ENCODE measurements around the gene LRRTM2.

LRRTM2 gene

DNA sequence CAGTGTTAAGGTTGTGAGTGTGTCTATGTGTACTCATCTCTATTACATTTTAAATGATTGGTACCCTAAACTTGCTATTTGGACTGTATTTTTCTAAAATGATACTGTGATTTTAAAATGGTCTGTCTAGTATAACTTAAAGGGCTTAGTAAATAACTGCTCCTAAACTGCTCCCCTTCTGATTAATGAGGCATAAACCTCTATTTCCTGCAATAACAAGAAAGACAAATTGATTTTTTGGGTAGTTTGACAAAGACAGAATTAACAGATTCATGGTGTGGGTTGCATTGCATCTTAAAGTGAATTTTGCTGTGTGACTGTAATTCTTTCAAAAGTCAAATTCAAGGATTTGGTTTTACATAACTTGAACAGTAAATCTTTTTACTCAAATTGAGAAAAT, 8.1 kb upstream of the LRRTM2 start:
- DNase-seq (ENCODE audit: low read depth), result no peak

DNA sequence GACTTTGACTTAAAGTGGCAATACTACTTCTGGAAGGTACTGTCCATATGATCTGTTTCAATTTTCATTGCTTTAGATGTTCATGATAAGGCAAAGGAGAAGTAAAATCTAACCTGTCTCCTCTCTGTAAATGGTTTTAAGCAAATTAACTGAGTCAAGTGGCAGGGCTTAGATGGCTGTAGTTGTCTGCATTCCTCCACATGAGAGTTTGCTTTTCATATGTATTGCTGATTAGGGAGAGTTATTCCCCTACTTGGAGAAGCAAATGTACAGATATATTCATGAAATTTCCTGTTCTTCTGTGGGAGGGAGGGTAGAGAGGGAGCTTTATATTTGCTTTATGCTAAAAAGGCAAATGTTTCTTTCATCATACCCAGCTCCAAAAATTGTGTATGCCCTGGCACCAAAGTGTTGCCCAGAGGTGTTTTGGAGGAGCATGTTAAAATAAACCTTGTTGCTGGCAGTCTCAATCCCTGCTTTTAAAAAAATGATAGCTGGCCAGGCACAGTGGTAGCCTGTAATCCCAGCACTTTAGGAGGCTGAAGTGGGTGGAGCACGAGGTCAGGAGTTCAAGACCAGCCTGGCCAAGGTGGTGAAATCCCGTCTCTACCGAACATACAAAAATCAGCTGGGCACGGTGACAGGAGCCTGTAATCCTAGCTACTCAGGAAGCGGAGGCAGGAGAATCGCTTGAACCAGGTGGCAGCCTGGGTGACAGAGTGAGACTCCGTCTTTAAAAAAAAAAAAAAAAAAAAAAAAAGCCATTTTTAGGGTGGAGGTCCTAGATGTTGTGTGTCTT, 3.5 kb upstream of the LRRTM2 start:
- no peak for DNase-seq (ENCODE audit: low read depth)

DNA sequence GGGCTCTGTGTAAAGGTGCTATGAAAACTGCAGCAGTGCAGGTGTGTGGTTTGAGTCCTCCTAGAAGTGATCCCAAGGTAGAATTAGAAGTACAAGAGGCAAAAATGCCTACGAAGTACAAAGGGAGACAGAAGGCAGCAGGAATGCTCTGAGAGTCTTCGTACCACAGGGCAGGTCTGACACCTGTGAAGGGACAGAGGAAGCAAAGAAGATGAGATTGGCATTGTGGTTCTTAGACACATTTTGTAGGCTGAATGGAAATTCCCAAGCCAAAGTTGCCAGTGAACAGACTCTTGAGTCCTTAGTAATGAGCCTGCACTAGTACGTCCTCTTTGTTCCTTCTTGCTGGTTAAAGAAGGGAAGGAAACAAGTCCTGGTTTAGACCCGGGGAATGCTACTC, 1.7 kb upstream of the LRRTM2 start:
- DNase-seq (ENCODE audit: low read depth), result no peak

DNA sequence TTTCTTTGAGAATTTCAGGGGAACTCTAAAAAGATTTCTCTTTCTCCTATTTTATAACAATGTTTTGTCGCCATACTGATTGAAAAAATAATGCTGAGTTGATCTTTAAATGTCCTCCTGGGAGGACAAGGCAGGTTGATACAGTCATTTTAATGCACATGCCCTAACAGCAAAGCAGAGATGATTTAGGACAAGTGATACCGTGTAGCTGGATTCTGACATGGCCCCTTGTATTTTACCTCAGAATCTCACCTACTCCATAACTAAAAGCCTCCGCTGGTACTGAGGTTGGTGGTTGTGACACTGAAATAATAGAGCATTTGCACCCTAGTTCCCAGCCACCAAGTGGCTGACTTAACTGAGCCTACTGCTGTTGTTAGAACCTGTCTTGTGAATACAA, 811 bp upstream of the LRRTM2 start:
- no peak for DNase-seq (ENCODE audit: low read depth)

DNA sequence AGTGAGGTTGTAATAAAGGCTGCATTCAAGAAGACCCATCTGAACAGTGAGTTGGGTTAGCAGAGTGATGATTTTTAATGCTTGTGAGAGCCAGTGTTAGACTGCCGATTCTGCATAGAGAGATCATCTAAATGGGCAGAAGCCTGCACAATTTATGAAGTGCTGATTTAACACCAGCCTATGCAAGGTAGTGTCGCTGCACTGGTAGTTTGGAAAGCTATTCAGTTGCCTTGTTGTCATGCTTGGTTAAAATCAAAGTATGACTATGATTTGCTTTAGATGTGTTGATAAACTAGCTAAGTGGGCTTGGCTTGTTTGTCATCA, 379 bp upstream of the LRRTM2 start:
- DNase-seq (ENCODE audit: low read depth), result no peak

DNA sequence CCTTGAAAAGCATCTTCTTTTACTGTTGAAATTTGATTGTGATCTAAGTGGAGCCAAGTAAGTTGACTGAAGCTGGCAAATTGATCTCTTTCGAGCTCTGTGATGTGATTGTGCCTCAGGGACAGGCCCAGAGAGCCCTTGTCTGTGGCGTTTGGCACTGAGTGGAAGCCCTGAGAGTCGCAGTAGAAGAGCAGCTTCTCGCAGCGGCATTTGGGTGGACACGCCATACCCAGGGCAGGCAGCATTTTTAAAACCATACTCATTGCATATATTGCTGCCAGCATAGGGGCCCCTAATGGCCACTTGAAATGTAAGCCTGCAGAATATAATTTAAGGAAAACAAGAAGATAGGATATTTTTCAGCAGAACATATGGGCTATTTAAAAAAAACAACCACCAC, 894 bp downstream of the LRRTM2 start:
- peak; percentile 45 for DNase-seq (ENCODE audit: low read depth)

DNA sequence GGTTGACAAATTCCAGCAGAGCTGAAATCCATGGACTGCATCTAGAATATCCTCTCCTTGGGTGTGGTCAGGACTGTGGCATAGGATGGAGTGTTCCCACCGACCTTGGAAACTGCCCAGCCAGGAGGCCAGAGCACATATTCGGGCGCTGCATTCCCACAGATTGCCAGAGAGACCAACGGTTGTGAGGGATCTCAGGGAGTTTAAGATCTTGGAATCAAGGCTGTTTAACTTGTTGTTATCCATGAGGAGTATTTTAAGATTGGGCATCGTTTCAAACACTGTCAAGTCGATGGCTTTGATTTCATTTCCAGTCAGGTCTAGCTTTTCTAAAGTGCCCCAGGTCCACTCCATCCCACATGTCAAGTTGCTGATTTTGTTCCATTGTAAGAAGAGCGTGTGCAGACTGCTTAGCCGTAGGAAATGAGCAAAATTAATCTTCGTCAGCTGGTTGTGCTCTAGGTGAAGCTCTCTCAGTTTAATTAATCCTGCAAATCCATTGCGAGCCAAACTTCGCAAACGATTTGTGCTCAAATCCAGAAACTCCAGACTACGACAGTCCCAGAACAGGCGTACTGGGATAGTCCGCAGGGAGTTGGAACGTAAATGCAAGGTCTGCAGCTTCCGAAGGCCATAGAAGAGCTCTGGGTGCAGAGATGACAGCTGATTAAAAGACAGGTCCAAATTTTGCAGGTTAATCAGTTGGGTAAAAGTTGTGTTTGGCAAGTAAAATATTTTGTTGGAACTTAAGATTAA, 1.5 kb downstream of the LRRTM2 start:
- DNase-seq (ENCODE audit: low read depth), result no peak

DNA sequence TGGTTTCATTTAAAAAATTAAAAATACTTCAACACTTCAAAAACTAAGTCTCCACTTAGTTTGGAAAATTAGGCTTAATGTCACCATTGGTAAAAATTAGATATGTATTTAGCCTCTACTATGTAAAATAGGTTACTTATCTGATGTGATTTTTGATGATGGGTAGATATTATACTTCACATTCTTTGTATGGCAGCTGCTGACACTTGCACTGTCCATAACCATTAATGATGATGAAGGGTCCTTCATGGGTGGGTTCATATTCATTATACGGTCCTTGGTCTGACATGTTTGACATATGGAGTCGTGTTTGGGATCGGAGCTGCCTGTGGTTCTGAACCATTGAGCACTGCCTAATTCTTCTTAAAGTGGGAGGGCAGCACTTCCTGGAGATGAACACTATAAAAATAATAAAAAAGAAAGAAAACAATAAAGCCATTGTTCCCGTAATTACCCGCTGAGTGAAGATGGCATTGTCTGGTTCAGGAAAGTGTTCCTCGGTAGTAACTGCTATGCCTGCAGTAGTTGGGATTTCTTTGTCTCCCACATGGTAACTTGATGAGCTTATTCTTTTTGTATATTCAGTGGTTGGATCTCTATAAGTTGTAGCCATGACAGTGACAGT, 2.2 kb downstream of the LRRTM2 start:
- DNase-seq (ENCODE audit: low read depth), result no peak

DNA sequence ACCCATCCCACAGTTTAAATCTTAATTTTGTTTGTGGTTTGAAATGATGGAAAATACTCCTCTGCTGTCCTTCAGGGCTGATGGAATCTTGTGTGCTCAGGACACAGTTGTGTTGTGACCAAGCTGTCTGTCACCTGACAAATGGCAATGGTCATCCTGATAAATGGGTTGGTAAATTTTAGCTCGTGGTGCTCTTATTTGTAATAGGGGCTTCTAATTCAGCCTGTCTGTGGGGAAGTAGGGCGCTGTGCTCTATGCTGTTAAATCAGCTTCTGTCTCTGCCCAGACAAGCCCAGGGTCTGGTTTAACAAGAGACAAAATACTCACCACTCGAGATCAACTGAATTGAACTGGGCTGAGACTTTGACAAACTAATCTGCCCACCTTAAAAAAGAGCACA, 4.5 kb downstream of the LRRTM2 start:
- DNase-seq (ENCODE audit: low read depth), result no peak

DNA sequence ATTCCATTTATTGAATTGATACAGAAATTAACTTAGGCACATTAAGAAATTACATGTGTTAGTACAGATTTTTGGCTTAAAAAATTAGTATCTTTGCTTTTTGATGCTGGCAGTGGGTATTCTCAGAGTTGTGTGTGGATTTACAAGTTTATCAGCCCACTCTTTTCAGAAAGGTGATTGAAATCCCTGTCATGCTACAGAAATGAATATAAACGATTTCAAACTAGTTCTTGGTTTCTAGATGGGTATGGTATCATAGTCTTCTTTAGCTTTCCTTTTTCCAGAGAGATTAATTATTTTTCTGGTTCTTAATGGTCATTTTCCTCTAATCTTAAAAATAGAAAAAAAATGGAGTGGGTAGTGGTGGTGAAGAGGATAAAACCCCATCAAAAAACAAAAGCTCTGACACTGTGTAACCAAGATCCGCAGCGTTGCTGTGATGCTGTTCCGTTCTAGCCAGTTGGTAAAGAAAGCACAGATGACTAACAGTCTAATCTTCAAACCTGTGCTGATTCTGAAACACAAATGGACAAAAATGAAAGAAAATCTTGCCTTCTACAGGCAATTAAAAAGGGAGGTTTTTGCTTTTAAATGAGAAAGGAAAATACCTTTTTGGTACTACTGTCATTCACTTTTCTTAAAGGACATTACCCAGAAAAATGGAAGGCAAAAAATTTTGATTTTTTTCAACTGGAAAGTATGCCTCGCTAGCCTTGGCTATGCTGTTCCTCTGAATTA, 5.2 kb downstream of the LRRTM2 start:
- DNase-seq (ENCODE audit: low read depth), result no peak

DNA sequence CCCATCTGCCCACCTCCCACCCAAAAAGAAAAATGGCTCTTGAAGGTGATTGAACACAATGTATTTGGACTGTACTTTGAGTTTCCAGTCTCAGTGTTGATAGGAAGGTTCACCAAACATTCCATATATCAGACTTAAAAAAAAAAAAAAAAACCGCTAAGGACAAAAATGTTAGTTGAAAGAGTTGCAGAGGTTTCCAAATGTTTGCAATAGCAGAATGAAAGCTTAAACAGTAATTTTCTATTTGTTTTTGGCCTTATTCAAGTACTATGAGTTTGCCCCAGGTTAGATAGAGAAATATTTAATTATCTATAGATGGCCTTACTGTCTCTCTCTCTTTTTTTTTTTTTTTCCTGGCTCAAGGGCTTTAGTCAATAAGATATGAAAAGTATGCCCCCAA, 6.1 kb downstream of the LRRTM2 start:
- no peak for DNase-seq (ENCODE audit: low read depth)

DNA sequence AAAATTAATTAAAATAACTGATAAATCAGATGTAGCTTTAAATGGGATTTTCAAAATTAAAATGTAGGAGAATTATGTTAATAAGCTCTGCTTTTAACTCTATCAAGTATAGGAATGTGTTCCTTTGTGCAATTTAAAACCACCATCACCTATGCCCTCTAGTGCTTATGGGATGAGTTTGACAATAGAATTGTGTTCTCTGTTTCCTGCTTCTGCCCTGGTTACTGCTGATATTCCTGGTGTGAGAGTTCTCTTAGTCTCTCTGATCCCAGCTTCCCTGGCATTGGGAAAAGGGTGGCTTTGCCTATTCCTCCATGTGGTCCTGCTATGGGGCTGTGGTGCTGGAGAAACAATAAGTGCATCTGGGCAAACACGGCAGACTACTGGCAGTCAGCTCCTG, 8.1 kb downstream of the LRRTM2 start:
- no peak for DNase-seq (ENCODE audit: low read depth)

DNA sequence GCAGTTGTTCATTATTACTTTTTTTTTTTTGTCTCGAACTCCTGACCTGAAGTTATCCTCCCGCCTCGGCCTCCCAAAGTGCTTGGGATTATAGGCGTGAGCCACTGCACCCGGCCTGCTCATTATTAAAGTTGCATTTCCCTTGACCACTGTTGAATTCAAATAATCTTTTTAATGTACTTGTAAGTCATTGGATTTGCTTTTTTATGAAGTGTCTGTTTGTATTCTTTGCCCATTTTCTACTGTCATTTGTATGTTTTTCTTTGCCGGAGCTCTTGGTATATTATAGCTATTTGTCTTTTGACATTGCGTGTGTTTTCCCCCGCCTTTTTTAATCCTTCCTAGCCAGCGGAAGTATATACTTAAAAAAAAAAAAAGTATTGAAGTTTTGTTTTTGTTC, 22.0 kb downstream of the LRRTM2 start:
- DNase-seq (ENCODE audit: low read depth), result no peak

DNA sequence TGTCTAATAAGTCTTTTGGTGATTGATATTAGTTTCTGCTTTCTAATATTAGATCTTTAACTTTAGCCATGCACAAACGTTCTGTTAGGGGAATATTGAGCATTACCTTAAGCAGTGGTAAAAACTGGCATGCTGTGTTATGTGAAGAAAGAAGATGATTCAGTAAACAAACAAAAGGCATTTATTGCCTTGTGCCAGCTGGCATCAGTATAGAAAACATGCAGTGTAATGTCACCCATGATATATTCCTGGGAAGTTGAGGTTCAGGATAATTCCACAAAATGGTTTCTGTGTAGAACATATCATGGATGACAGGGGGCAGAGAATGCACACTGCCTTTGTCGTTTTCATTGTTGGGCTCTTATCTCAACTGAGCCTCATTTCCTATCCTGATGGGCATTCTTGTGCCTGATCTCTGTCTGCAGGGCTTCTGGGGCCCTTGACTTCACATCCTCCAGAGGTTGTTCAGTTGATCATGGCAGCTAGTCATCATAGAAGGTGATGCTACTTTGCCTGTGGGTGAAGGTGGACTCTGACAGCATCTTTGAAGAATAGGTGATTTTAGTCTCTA, 24.2 kb downstream of the LRRTM2 start:
- no peak for DNase-seq (ENCODE audit: low read depth)

DNA sequence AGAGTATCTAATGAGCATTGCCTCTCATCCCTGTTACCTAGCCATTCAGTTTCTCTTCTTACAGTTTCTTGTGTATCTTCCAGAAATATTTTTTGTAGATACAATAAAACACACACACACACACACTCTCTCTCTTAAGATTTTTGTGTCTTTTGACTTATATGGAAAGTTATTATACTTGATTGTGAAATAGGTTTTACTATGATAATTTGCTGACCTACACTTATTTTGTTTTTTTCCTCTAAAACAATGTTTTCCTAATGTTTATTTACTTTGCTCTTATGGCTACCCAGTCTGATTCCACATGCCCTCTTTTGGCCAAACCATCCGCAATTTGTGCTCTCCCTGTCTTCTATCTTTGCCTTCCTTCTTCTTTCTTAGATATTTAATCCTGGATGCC, 25.3 kb downstream of the LRRTM2 start:
- no peak for DNase-seq (ENCODE audit: low read depth)

DNA sequence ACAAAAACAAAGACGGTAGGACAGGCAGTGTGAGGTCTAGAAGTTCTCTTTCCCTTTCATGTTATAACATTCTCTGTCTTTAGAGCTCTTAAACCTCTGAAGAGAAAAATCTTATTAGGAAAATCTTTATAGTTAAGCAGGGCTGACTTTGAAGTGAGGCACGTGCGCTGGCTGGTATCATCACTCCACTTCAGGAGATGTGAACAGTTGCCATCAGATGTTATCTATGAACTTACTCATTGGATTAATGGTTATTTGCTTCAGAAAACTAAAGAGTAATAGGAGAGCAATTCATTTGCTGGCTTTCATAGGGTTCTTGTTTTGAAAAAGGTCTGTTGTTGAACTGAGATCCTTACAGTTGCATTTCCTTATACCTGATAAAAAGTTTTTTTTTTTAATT, 25.7 kb downstream of the LRRTM2 start:
- peak; percentile 62 for DNase-seq (ENCODE audit: low read depth)

DNA sequence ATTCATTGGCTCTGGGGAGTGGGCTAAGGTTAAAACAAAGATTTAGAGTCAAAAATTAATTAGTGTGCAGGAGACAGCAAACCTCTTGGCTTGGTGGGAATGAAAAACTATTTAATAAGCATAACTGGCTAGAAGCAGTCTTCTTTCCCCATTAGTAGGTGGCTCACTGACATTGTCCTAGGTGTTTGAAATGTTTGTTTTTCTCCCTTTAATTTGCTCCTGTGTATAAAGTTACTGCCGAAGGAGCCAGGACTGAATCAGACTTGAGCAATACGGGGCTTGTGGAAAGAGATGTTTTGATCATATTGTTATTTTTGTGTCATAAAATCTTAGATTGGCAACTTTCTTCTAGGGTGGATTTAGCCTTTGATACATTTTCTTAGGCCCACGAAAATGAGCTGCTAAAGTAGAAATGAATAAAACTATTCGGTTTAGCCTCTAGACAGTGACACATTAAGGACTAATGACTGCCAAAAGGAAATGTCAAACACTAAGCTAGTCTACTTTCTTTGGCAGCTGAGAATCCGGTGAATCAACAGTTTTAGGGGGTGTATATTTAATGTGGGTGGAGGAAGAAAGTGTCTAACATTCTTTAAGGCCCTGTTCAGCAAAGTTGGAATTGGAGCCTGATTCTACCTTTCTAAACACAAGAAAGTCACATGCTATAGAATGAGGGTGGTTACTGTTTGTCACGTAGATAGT, 30.2 kb downstream of the LRRTM2 start:
- DNase-seq (ENCODE audit: low read depth), result peak; percentile 84

DNA sequence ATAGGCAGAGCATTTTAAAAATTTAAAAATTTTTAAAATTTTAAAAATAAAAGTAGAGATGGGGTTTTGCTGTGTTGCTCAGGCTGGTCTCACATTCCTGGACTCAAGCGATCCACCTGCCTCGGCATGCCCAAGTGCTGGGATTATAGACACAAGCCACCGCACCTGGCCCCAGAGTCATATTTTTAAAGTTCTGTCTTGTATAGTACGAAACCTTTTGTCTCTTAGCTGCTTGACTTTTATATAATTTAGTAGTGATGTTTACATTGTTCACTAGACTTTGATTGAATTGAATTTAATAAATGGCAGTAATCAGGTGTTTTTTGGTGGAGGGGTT, 31.0 kb downstream of the LRRTM2 start:
- DNase-seq (ENCODE audit: low read depth), result no peak

DNA sequence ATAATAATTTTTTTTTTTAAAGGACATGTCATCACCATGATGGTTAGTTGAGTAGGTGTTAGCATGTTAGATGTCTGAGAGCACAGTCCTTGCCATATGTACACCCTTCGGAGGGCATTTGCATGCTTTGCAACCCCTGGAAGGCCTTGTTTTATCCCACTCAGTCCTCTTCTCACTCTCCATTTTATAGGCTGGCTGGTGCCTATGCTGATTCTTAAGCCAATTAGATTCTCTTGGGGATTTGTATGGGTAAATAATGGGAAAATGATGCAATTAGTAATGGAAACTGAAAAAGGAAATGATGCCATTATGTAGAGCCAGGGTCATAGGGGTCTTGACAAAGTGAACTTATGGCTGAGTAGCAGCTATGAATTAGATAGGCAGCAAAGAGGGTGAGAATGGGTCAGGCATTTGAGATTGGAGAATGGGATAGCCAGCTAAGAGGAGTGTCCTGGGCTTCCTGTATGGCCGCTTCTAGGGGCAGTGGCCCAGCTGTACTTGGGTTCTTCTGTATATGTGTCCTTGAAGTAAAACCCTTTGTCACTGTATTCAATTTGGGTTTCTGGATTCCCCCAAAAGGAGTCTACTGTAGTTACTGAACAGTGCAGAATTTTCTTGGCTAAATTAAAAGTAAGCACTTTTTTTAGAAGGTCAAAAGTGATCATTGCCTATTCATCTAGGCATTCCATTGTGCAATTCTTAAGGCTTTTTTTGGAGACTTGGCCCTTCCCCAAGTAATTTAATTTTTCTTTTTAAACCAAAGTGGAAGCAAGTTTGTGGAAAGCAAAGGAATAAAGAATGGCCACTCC, 31.6 kb downstream of the LRRTM2 start:
- DNase-seq (ENCODE audit: low read depth), result no peak

DNA sequence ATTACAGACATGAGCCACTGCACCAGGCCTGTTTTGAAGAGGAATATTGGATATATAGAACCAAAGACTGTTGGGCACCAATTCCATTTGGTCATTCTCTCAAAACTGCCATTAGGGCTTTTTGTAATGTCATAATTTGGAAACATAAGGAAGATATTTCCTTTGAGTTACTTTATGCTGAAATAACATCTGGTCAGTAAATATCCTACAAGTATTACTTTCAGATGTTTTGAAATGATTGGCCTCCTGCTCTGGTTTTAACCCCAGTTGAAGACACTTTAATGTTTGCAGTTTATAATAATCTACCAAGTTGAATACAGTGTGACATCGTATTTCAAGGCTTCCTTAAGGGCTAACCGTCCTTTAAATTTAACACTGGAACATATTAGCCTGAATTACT, 33.6 kb downstream of the LRRTM2 start:
- DNase-seq (ENCODE audit: low read depth), result no peak

DNA sequence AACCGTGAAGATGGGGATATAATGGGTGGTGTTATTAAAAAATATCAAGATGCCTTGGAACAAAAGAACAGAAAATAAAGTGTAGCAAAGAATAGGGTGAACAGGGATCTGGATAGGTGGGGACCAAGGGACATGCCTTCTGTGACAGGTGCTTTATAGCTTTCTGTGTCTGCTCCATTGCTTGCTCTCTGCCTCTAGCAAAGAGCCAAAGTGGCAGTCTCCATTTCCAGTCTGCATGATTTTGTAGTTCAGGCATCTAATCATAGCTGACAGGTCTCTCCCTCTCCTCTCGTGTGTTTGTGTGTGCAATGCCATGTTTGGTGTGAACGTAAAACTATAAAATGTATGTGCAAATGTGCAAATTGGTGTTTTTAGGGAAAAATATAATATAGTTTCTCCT, 35.0 kb downstream of the LRRTM2 start:
- no peak for DNase-seq (ENCODE audit: low read depth)
